Measurements from ENCODE around the gene SLC25A34.

Gene SLC25A34

DNA sequence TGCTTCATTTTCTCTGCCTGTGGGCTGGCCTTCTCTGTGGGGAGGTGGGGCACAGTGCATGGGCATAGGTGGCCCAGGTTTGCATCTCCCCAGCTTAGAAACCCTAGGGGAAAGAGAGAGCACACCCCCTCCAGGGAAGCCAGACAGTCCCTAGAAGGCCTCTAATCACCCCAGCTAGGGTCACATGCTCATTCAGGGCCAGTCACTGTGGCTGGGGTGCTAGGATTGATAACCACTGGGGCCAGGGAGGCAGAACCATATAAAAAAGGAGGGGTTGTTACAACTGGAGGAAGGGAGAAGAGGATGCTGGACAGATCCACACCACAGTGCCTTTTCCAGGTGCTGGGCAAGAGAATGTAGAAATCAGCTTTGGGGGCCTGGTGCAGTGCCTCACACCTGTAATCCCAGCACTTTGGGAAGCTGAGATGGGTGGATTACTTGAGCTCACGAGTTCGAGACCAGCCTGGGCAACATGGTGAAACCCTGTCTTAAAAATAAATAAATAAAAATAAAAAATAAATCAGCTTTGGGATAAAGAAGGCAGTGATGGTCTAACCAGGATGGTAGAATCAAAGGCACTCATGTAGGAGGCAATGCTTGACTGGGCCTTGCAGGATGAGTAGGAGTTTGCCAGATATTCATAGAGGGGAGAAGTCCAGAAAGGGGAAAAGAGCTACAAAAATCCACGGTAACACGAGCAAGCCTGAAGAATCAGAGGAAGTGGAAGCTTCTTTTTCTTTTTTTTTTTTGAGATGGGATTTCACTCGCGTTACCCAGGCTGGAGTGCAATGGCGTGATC lies 42.0 kb downstream of the SLC25A34 start:
- no peak for DNase-seq

DNA sequence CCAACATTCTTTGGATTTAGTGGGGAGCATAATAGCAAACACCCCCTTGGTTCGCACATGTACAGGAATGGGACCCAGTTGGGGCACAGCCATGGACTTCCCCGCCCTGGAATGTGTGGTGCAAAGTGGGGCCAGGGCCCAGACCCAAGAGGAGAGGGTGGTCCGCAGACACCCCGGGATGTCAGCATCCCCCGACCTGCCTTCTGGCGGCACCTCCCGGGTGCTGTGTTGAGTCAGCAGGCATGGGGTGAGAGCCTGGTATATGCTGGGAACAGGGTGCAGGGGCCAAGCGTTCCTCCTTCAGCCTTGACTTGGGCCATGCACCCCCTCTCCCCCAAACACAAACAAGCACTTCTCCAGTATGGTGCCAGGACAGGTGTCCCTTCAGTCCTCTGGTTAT lies 49.6 kb downstream of the SLC25A34 start:
- no peak for DNase-seq

DNA sequence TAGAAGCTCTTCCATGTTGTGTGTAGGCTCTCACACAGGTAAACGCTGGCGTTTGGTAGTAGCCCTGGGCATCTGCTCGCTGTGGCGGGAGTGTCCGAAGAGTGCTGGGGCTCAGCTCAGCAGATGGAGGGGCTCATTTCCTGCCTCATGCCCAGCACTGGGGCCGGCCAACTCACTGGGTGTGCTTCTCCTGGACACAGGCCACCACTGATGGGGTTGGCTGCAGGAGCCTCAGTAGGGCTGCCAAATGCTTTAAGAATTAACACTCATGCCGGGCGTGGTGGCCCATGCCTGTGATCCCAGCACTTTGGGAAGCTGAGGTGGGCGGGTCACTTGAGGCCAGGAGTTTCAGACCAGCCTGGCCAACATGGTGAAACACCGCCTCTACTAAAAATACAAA lies 50.5 kb downstream of the SLC25A34 start:
- no peak for DNase-seq

DNA sequence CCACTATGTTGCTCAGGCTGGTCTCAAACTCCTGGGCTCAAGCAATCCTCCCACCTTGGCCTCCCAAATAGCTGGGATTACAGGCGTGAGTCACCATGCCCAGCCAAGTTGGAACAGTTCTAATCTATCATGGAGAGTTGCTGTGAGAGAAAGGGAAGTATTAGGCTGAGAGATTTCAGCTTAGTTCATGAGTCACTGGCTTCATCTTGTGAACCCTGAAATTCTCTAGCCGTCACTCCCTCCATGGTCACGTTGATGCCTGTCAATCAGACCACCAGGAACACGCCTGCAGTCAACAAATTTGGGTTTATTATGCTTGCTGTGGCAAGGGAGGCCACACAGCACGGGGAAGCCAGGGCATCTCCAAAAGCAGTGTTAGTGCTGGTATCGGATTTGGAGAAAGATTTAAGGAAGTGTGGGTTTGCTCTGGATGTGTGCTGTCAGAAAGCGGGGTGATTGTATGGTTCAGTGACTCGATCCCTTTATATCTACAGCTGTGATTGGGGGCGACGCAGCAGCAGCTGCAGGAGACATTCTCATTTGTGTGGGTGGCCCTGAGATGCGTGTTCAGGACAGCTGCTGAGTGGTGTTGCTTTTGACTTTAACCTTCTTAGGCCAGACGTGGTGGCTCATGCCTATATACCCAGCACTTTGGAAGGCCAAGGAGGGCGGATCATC lies 52.7 kb downstream of the SLC25A34 start:
- DNase-seq, result no peak
